ENCODE data around the gene OR6Q1.
"Not testable (repeated sequence)": the region's sequence is repeated elsewhere in the genome, so short reads cannot be mapped to it uniquely, and the experiment has no call there.

Gene OR6Q1

DNA sequence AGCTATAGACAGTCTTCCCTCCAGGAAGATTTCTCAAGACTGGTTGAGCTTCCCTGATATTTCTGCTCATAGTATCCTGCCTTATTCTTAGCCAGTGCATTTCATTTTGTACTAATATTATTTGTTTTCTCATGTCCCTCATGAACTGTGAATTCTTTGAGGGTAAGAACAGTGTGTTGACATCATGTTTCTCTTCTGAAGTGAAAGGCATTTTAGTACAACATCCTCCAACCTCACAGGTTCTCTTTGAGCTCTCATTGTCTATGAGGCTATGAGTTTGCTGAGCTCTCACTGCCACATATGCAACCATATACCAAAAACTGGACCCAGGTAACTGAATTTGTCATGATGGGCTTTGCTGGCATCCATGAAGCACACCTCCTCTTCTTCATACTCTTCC lies at the start of gene OR6Q1:
OR6Q1 (plus strand) TSS at position 301 of the 400 bp plus-strand sequence; CDS start at position 301, 0 bp downstream.
- H3K27ac ChIP-seq (ENCODE audit: low read length), result no peak within 1 kb of the TSS
- no peak within 1 kb of the TSS for H3K4me3 ChIP-seq (ENCODE audit: low read length)
- no peaks in the 10 kb centered on the region for H3K36me3 ChIP-seq (ENCODE audit: control insufficient read depth, insufficient read depth, low read length)
- H3K4me1 ChIP-seq (ENCODE audit: control insufficient read depth, insufficient read depth, low read length), result no peaks in the 10 kb centered on the region
- H3K27me3 ChIP-seq (ENCODE audit: control insufficient read depth, insufficient read depth, low read length), result no peaks in the 10 kb centered on the region
- DNase-seq (ENCODE audit: low read depth, low spot score), result no peak
- no peaks in the 10 kb centered on the region for H3K9me3 ChIP-seq (ENCODE audit: control insufficient read depth, insufficient read depth, low read length)

GRCh38 chr11:57981536-57981935 lies 49.2 kb upstream of the OR6Q1 start:
- Histone ChIP-seq H3K36me3 (ENCODE audit: control insufficient read depth, insufficient read depth, low read length) (no peaks in the 10 kb centered on the region), H3K4me1 (ENCODE audit: control insufficient read depth, insufficient read depth, low read length) (0 out of 2 replicates have a peak, but pooled peaks cover 2% of the 10 kb centered on the region), H3K27me3 (ENCODE audit: control insufficient read depth, insufficient read depth, low read length) (no peaks in the 10 kb centered on the region), H3K9me3 (ENCODE audit: control insufficient read depth, insufficient read depth, low read length) (no peaks in the 10 kb centered on the region), H3K27ac (ENCODE audit: low read length) (no peak overlapping the region), H3K4me3 (ENCODE audit: low read length) (no peak overlapping the region)
- no CpG with 5 or more reads among the region's 3 CpGs for WGBS (ENCODE audit: insufficient coverage, insufficient read length)
- DNase-seq (ENCODE audit: low read depth, low spot score), result no peak

DNA sequence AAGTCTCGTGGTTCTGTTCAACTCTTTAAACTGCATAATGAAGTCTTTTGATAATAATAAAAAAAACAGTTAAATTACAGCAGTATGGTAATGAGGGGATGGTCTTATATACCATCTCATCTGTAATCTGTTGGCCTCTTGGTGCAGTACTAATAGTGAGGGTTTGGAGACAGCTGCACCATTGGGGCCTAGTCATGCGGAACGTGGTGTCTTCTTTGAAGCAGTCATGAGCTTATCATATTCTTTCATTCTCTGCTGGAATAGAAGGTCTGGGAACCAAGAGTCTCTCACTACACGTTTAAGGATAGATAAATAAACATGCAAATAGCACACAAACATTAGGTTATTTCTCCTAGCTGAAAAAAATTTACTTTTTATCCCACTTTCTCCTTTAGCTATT lies 48.0 kb upstream of the OR6Q1 start:
- no peak for DNase-seq (ENCODE audit: low read depth, low spot score)
- Histone ChIP-seq H3K27me3 (ENCODE audit: control insufficient read depth, insufficient read depth, low read length) (no peaks in the 10 kb centered on the region), H3K36me3 (ENCODE audit: control insufficient read depth, insufficient read depth, low read length) (no peaks in the 10 kb centered on the region), H3K27ac (ENCODE audit: low read length) (no peak overlapping the region), H3K4me3 (ENCODE audit: low read length) (no peak overlapping the region), H3K9me3 (ENCODE audit: control insufficient read depth, insufficient read depth, low read length) (no peaks in the 10 kb centered on the region), H3K4me1 (ENCODE audit: control insufficient read depth, insufficient read depth, low read length) (0 out of 2 replicates have a peak, but pooled peaks cover 2% of the 10 kb centered on the region)
- no CpG with 5 or more reads among the region's 4 CpGs for WGBS (ENCODE audit: insufficient coverage, insufficient read length)

GRCh38 chr11:57983191-57983590 lies 47.6 kb upstream of the OR6Q1 start:
- H3K36me3 ChIP-seq (ENCODE audit: control insufficient read depth, insufficient read depth, low read length), result no peaks in the 10 kb centered on the region
- H3K4me3 ChIP-seq (ENCODE audit: low read length), result no peak overlapping the region
- no peaks in the 10 kb centered on the region for H3K27me3 ChIP-seq (ENCODE audit: control insufficient read depth, insufficient read depth, low read length)
- H3K27ac ChIP-seq (ENCODE audit: low read length), result no peak overlapping the region
- DNase-seq (ENCODE audit: low read depth, low spot score), result no peak
- H3K9me3 ChIP-seq (ENCODE audit: control insufficient read depth, insufficient read depth, low read length), result no peaks in the 10 kb centered on the region
- WGBS (ENCODE audit: insufficient coverage, insufficient read length), result no CpG with 5 or more reads among the region's 3 CpGs
- H3K4me1 ChIP-seq (ENCODE audit: control insufficient read depth, insufficient read depth, low read length), result no peaks in the 10 kb centered on the region

DNA sequence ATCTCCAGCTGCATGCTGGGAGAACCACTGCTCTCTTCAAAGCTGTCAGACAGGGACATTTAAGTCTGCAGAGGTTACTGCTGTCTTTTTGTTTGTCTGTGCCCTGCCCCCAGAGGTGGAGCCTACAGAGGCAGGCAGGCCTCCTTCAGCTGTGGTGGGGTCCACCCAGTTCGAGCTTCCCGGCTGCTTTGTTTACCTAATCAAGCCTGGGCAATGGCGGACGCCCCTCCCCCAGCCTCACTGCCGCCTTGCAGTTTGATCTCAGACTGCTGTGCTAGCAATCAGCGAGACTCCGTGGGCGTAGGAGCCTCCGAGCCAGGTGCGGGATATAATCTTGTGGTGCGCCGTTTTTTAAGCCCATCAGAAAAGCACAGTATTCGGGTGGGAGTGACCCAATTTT lies 31.2 kb upstream of the OR6Q1 start:
- not testable (repeated sequence) for DNase-seq (ENCODE audit: low read depth, low spot score); H3K9me3 ChIP-seq (ENCODE audit: control insufficient read depth, insufficient read depth, low read length); H3K27me3 ChIP-seq (ENCODE audit: control insufficient read depth, insufficient read depth, low read length); H3K4me3 ChIP-seq (ENCODE audit: low read length); H3K27ac ChIP-seq (ENCODE audit: low read length); H3K36me3 ChIP-seq (ENCODE audit: control insufficient read depth, insufficient read depth, low read length); H3K4me1 ChIP-seq (ENCODE audit: control insufficient read depth, insufficient read depth, low read length)
- WGBS (ENCODE audit: insufficient coverage, insufficient read length), result no CpG with 5 or more reads among the region's 13 CpGs

DNA sequence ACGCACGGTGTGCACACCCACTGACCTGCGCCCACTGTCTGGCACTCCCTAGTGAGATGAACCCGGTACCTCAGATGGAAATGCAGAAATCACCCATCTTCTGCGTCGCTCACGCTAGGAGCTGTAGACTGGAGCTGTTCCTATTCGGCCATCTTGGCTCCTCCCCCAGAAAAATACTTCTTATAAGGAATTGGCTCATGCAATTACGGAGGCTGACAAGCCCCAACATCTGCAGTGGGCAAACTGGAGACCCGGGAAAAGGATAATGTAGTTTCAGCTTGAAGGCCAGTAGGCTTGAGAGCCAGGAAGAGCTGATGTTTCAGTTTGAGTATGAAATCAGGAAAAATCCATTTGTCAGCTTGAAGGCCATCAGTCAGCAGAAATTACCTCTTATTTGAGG lies 30.7 kb upstream of the OR6Q1 start:
- no CpG with 5 or more reads among the region's 10 CpGs for WGBS (ENCODE audit: insufficient coverage, insufficient read length)
- not testable (repeated sequence) for H3K4me1 ChIP-seq (ENCODE audit: control insufficient read depth, insufficient read depth, low read length); H3K9me3 ChIP-seq (ENCODE audit: control insufficient read depth, insufficient read depth, low read length); H3K27me3 ChIP-seq (ENCODE audit: control insufficient read depth, insufficient read depth, low read length); H3K36me3 ChIP-seq (ENCODE audit: control insufficient read depth, insufficient read depth, low read length); DNase-seq (ENCODE audit: low read depth, low spot score); H3K4me3 ChIP-seq (ENCODE audit: low read length); H3K27ac ChIP-seq (ENCODE audit: low read length)

DNA sequence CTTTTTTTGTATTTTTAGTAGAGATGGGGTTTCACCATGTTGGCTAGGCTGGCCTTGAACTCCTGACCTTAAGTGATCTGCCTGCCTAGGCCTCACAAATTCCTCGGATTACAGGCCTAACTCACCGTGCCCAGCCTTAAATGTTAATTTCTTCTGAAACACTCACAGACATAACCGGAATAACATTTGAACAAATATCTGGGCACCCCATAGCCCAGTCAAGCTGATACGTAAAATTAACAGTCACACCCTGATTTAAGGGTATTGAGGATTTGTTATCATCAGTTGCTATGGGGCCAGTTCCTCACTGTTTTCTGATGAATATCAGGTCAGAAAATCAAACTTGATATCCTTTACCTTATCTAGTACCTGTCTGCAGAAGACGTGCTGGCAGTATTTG lies 30.1 kb upstream of the OR6Q1 start:
- no peaks in the 10 kb centered on the region for H3K4me1 ChIP-seq (ENCODE audit: control insufficient read depth, insufficient read depth, low read length)
- H3K36me3 ChIP-seq (ENCODE audit: control insufficient read depth, insufficient read depth, low read length), result no peaks in the 10 kb centered on the region
- no peaks in the 10 kb centered on the region for H3K27me3 ChIP-seq (ENCODE audit: control insufficient read depth, insufficient read depth, low read length)
- no CpG with 5 or more reads among the region's 5 CpGs for WGBS (ENCODE audit: insufficient coverage, insufficient read length)
- H3K4me3 ChIP-seq (ENCODE audit: low read length), result no peak overlapping the region
- no peak overlapping the region for H3K27ac ChIP-seq (ENCODE audit: low read length)
- no peaks in the 10 kb centered on the region for H3K9me3 ChIP-seq (ENCODE audit: control insufficient read depth, insufficient read depth, low read length)
- no peak for DNase-seq (ENCODE audit: low read depth, low spot score)

- no peak for DNase-seq (ENCODE audit: low read depth, low spot score)
- Histone ChIP-seq H3K4me3 (ENCODE audit: low read length) (no peak overlapping the region), H3K36me3 (ENCODE audit: control insufficient read depth, insufficient read depth, low read length) (no peaks in the 10 kb centered on the region), H3K27me3 (ENCODE audit: control insufficient read depth, insufficient read depth, low read length) (no peaks in the 10 kb centered on the region), H3K27ac (ENCODE audit: low read length) (no peak overlapping the region), H3K4me1 (ENCODE audit: control insufficient read depth, insufficient read depth, low read length) (no peaks in the 10 kb centered on the region), H3K9me3 (ENCODE audit: control insufficient read depth, insufficient read depth, low read length) (no peaks in the 10 kb centered on the region)
- no CpG with 5 or more reads among the region's 2 CpGs for WGBS (ENCODE audit: insufficient coverage, insufficient read length)
Measured at GRCh38 chr11:58003036-58003435, 27.7 kb upstream of the OR6Q1 start.

DNA sequence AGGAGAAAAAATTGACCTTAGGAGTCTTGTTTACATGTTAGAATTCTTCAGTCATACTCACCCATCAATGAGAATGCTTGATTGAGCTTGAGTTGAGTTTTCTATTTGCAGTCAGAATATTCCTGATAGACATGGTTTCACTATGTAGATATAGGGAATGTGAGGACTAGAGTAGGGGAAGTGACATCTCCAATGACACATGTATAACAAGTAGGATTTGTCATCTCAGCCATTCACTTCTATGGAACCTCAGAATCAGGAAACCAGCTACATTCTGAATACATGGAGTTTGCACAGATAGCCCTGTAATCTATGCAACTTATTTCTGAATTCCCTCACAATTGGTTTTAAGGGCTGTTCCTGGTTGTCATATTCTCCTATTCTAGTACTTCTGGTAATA lies 27.2 kb upstream of the OR6Q1 start:
- H3K4me1 ChIP-seq (ENCODE audit: control insufficient read depth, insufficient read depth, low read length), result no peaks in the 10 kb centered on the region
- H3K9me3 ChIP-seq (ENCODE audit: control insufficient read depth, insufficient read depth, low read length), result no peaks in the 10 kb centered on the region
- no peaks in the 10 kb centered on the region for H3K27me3 ChIP-seq (ENCODE audit: control insufficient read depth, insufficient read depth, low read length)
- H3K27ac ChIP-seq (ENCODE audit: low read length), result no peak overlapping the region
- H3K36me3 ChIP-seq (ENCODE audit: control insufficient read depth, insufficient read depth, low read length), result no peaks in the 10 kb centered on the region
- DNase-seq (ENCODE audit: low read depth, low spot score), result no peak
- no peak overlapping the region for H3K4me3 ChIP-seq (ENCODE audit: low read length)

DNA sequence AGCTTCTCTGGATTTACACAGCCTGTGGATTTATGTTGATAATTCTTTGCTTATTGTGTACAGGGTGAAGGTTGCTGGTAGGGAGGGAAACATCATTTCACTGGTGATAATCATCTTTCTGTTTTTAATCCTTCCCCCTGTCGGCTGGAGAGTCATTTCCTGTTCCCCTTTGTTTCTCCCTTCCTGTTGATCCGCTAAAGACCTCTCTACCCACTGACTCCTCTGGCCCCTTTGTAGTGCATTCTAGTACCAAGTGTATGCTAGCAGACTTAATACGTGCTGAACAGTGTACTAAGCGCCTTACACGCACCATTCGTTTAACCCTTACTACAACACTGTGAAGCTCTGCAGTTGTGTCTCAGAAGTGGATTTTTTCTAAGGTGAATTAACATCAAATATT lies 26.1 kb upstream of the OR6Q1 start:
- H3K36me3 ChIP-seq (ENCODE audit: control insufficient read depth, insufficient read depth, low read length), result no peaks in the 10 kb centered on the region
- no peak overlapping the region for H3K4me3 ChIP-seq (ENCODE audit: low read length)
- H3K27me3 ChIP-seq (ENCODE audit: control insufficient read depth, insufficient read depth, low read length), result no peaks in the 10 kb centered on the region
- WGBS (ENCODE audit: insufficient coverage, insufficient read length), result no CpG with 5 or more reads among the region's 6 CpGs
- no peaks in the 10 kb centered on the region for H3K9me3 ChIP-seq (ENCODE audit: control insufficient read depth, insufficient read depth, low read length)
- DNase-seq (ENCODE audit: low read depth, low spot score), result no peak
- no peak overlapping the region for H3K27ac ChIP-seq (ENCODE audit: low read length)
- H3K4me1 ChIP-seq (ENCODE audit: control insufficient read depth, insufficient read depth, low read length), result no peaks in the 10 kb centered on the region

- no peak for DNase-seq (ENCODE audit: low read depth, low spot score)
- Histone ChIP-seq H3K4me1 (ENCODE audit: control insufficient read depth, insufficient read depth, low read length) (no peaks in the 10 kb centered on the region), H3K36me3 (ENCODE audit: control insufficient read depth, insufficient read depth, low read length) (no peaks in the 10 kb centered on the region), H3K4me3 (ENCODE audit: low read length) (no peak overlapping the region), H3K27ac (ENCODE audit: low read length) (no peak overlapping the region), H3K9me3 (ENCODE audit: control insufficient read depth, insufficient read depth, low read length) (no peaks in the 10 kb centered on the region), H3K27me3 (ENCODE audit: control insufficient read depth, insufficient read depth, low read length) (no peaks in the 10 kb centered on the region)
- WGBS (ENCODE audit: insufficient coverage, insufficient read length), result no CpG with 5 or more reads among the region's 2 CpGs
Measured at GRCh38 chr11:58006940-58007339, 23.8 kb upstream of the OR6Q1 start.
